Measurements from ENCODE around the gene BEND3.

DNA sequence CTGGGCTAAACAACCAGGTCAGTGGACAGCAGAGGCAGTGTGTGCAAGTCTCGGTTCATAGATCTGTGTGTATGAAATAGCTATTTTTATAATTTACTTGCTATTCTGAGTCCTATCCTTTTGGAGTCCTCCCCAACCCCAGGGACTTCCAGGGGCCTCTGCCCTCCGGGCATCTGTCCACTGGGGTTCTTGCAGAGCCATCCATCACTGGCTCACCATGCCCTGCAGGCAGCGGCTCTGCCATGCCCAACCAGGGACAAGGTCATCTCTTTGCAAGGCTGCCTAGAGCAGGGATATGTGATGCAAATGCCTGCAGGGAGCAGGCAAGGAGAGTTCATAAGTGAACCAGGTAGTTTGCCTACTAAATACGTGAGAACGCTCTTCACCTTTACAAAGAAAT, 10.5 kb upstream of the BEND3 start:
- TF ChIP-seq POLR2A (IDR thresholded peaks at IDR 0.05) = no peak
- TF ChIP-seq, protein P1, sequence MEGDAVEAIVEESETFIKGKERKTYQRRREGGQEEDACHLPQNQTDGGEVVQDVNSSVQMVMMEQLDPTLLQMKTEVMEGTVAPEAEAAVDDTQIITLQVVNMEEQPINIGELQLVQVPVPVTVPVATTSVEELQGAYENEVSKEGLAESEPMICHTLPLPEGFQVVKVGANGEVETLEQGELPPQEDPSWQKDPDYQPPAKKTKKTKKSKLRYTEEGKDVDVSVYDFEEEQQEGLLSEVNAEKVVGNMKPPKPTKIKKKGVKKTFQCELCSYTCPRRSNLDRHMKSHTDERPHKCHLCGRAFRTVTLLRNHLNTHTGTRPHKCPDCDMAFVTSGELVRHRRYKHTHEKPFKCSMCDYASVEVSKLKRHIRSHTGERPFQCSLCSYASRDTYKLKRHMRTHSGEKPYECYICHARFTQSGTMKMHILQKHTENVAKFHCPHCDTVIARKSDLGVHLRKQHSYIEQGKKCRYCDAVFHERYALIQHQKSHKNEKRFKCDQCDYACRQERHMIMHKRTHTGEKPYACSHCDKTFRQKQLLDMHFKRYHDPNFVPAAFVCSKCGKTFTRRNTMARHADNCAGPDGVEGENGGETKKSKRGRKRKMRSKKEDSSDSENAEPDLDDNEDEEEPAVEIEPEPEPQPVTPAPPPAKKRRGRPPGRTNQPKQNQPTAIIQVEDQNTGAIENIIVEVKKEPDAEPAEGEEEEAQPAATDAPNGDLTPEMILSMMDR (IDR thresholded peaks at IDR 0.05) = no peak
